Measurements from ENCODE around the gene GNAQ. TPM values are rescaled to one million over a fixed set of nuclear protein-coding genes. Genes with fewer than 3 reads are reported as not detected.

The GNAQ gene
- total RNA-seq, 1 experiment from 2014 or later: 48.6 TPM

DNA sequence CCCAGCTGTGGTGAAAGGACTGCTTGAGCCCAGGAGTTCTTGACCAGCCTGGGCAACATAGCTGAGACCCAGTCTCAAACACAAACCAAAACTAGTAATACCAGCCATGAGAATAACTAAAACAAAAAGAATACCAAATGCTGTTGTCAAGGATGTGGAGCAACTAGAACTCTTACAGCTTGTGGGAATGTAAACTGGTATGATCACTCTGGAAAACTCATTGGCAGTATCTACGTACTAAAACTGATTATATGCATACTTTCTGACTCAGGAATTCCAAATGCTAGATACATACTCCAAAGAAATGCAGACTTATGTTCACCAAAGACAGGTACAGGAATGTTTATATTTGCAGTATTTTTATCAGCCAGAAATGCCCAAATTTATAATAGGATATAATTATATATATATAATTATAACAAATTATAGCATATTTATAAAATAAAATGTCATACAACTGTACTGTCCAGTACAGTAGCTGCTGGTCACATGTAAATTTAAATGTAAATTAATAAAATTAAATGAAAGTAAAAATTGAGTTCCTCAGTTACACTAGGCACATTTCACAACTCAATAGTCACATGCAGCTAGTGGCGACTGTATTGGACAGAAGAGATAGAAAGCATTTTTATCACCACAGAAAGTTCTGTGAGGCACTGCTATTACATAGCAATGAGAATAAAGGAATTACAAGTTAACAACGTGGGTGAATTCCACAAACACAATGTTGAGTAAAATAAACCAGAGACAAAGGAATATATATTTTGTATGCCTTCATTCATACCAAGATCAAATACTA, 118.5 kb downstream of the GNAQ start:
- Histone ChIP-seq H3K79me2 (ENCODE audit: insufficient read depth, low read length) (no peaks in the 10 kb centered on the region; the same call in 1 of the 2 replicates), H3K79me1 (ENCODE audit: insufficient read depth, low read depth, low read length, poor library complexity, severe bottlenecking) (peaks cover 2% of the 10 kb centered on the region), H3K4me1 (ENCODE audit: insufficient read depth, low read length) (no peaks in the 10 kb centered on the region), H3K9me3 (ENCODE audit: control insufficient read depth, low read depth, low read length) (no peaks in the 10 kb centered on the region), H4K20me1 (ENCODE audit: control insufficient read depth, insufficient read depth, insufficient read length) (no peaks in the 10 kb centered on the region), H3T11ph (ENCODE audit: low read length) (no peak overlapping the region), H2AK5ac (ENCODE audit: insufficient read length, low read length) (no peak overlapping the region), H4K91ac (ENCODE audit: insufficient read length, low read depth, low read length) (no peak overlapping the region), H2BK20ac (ENCODE audit: low read depth, low read length, poor library complexity, severe bottlenecking) (no peak overlapping the region), H3K23ac (ENCODE audit: insufficient read length, low read depth, low read length) (no peak overlapping the region), H2BK5ac (ENCODE audit: insufficient read length, low read length) (no peak overlapping the region), H2BK15ac (ENCODE audit: low read depth, low read length) (no peak overlapping the region), H3K27ac (ENCODE audit: insufficient read length, low read depth, low read length) (no peak overlapping the region), H3K27me3 (ENCODE audit: insufficient read depth, low read length) (no peaks in the 10 kb centered on the region), H4K8ac (replicated peaks; ENCODE audit: insufficient read length, low read depth, low read length) (no peak overlapping the region), H2BK120ac (ENCODE audit: low read depth, low read length, poor library complexity, severe bottlenecking) (no peak overlapping the region), H3K23me2 (ENCODE audit: insufficient read length, low read depth, low read length, poor library complexity, severe bottlenecking) (no peaks in the 10 kb centered on the region), H3K18ac (ENCODE audit: insufficient read length, low read depth, low read length) (no peak overlapping the region), H3K9ac (ENCODE audit: extremely low read depth, insufficient read length, low read length) (no peak overlapping the region), H3K4ac (ENCODE audit: low read depth, low read length) (no peak overlapping the region), H2AFZ (ENCODE audit: low read length) (no peak overlapping the region), H2BK12ac (ENCODE audit: insufficient read length, low read depth, low read length) (no peak overlapping the region), H3K4me2 (ENCODE audit: insufficient read depth, insufficient read length, low read length) (no peak overlapping the region), H4K5ac (ENCODE audit: insufficient read length, low read depth, low read length) (no peak overlapping the region), H3K56ac (ENCODE audit: insufficient read length, low read depth, low read length) (no peak overlapping the region), H3K14ac (ENCODE audit: insufficient read depth, low read length) (no peak overlapping the region)
- Mint-ChIP-seq H3K36me3 (ENCODE audit: insufficient read depth in 1 of 3, low read depth in 3 of 3) (peaks cover 3 to 4% (median 3%) of the 10 kb centered on the region in 3 experiments; a peak in 3 of 7 replicates), H3K4me3 (no peak overlapping the region), H3K9me3 (no peaks in the 10 kb centered on the region), H3K27me3 (ENCODE audit: low read depth) (no peaks in the 10 kb centered on the region), H3K27ac (no peak overlapping the region), H3K4me1 (peaks cover 20 to 31% of the 10 kb centered on the region in 2 experiments)
- DNase-seq: no peak
- TF ChIP-seq, protein P1, sequence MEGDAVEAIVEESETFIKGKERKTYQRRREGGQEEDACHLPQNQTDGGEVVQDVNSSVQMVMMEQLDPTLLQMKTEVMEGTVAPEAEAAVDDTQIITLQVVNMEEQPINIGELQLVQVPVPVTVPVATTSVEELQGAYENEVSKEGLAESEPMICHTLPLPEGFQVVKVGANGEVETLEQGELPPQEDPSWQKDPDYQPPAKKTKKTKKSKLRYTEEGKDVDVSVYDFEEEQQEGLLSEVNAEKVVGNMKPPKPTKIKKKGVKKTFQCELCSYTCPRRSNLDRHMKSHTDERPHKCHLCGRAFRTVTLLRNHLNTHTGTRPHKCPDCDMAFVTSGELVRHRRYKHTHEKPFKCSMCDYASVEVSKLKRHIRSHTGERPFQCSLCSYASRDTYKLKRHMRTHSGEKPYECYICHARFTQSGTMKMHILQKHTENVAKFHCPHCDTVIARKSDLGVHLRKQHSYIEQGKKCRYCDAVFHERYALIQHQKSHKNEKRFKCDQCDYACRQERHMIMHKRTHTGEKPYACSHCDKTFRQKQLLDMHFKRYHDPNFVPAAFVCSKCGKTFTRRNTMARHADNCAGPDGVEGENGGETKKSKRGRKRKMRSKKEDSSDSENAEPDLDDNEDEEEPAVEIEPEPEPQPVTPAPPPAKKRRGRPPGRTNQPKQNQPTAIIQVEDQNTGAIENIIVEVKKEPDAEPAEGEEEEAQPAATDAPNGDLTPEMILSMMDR (conservative IDR thresholded peaks at IDR 0.05): no peak
- no CpG with 5 or more reads among the region's 3 CpGs for WGBS (ENCODE audit: extremely low coverage, insufficient read length, low lambda C conversion rate)
